ENCODE measurements around the gene OTOS.

The OTOS gene

GRCh38 chr2:240139666-240140393, 628 bp downstream of the OTOS start:
- Histone ChIP-seq H3K4me1 (ENCODE audit: control insufficient read depth in 1 of 2, insufficient read depth in 2 of 2, low read length in 2 of 2) (peaks cover 10 to 11% of the 10 kb centered on the region in 2 experiments), H3K14ac (ENCODE audit: low read length) (no peak overlapping the region), H3K79me2 (ENCODE audit: control insufficient read depth, insufficient read depth, low read length, poor library complexity) (peaks cover 10% of the 10 kb centered on the region), H2BK12ac (ENCODE audit: low read length) (no peak overlapping the region), H4K8ac (ENCODE audit: low read depth, low read length) (no peak overlapping the region), H3K4me2 (ENCODE audit: low read length) (no peak overlapping the region), H4K91ac (ENCODE audit: low read depth, low read length) (no peak overlapping the region), H3K9ac (ENCODE audit: low read length) (no peak overlapping the region), H3K4ac (ENCODE audit: low read depth, low read length) (no peak overlapping the region), H3K18ac (ENCODE audit: low read length) (no peak overlapping the region), H2AK5ac (ENCODE audit: low read length) (no peak overlapping the region), H2AFZ (ENCODE audit: insufficient read depth, low read length, poor library complexity) (no peak overlapping the region), H3K27me3 (ENCODE audit: insufficient read depth, low read length) (no peaks in the 10 kb centered on the region), H3K23ac (ENCODE audit: low read length) (no peak overlapping the region), H2BK120ac (ENCODE audit: insufficient read depth, low read length, poor library complexity) (no peak overlapping the region), H3K79me1 (ENCODE audit: low read length) (peaks cover 7% of the 10 kb centered on the region), H4K12ac (ENCODE audit: low read depth, low read length) (no peak overlapping the region), H3K36me3 (ENCODE audit: control insufficient read depth in 1 of 2, insufficient read depth in 2 of 2, low read length in 2 of 2) (no peaks in the 10 kb centered on the region), H3K4me3 (ENCODE audit: low read depth, low read length) (no peak overlapping the region), H3K27ac (ENCODE audit: low read depth, low read length) (no peak overlapping the region), H2BK5ac (ENCODE audit: low read depth, low read length, poor library complexity) (no peak overlapping the region), H3K9me3 (ENCODE audit: insufficient read depth, low read depth, low read length) (peaks cover 3% of the 10 kb centered on the region)
- WGBS (ENCODE audit: extremely low coverage, insufficient coverage, insufficient read length): no CpG with 5 or more reads among the region's 14 CpGs
- DNase-seq: no peak

- H3K79me2 ChIP-seq (ENCODE audit: control insufficient read depth, insufficient read depth, low read length, poor library complexity): peaks cover 10% of the 10 kb centered on the region
- H2BK12ac ChIP-seq (ENCODE audit: low read length): no peak overlapping the region
- peaks cover 7% of the 10 kb centered on the region for H3K79me1 ChIP-seq (ENCODE audit: low read length)
- no peak overlapping the region for H3K18ac ChIP-seq (ENCODE audit: low read length)
- no peak for DNase-seq
- no peak overlapping the region for H3K14ac ChIP-seq (ENCODE audit: low read length)
- peaks cover 12 to 14% of the 10 kb centered on the region in 2 experiments for H3K4me1 ChIP-seq (ENCODE audit: control insufficient read depth in 1 of 2, insufficient read depth in 2 of 2, low read length in 2 of 2)
- H3K4me3 ChIP-seq (ENCODE audit: low read depth, low read length): no peak overlapping the region
- H3K27me3 ChIP-seq (ENCODE audit: insufficient read depth, low read length): no peaks in the 10 kb centered on the region
- no peak overlapping the region for H2BK5ac ChIP-seq (ENCODE audit: low read depth, low read length, poor library complexity)
- no peak overlapping the region for H3K4ac ChIP-seq (ENCODE audit: low read depth, low read length)
- H3K9me3 ChIP-seq (ENCODE audit: insufficient read depth, low read depth, low read length): peaks cover 3% of the 10 kb centered on the region
- no peak overlapping the region for H4K91ac ChIP-seq (ENCODE audit: low read depth, low read length)
- H2AK5ac ChIP-seq (ENCODE audit: low read length): no peak overlapping the region
- no peak overlapping the region for H3K27ac ChIP-seq (ENCODE audit: low read depth, low read length)
- WGBS (ENCODE audit: extremely low coverage, insufficient coverage, insufficient read length): no CpG with 5 or more reads among the region's 15 CpGs
- H3K9ac ChIP-seq (ENCODE audit: low read length): no peak overlapping the region
- no peak overlapping the region for H2BK120ac ChIP-seq (ENCODE audit: insufficient read depth, low read length, poor library complexity)
- no peak overlapping the region for H3K4me2 ChIP-seq (ENCODE audit: low read length)
- no peak overlapping the region for H3K23ac ChIP-seq (ENCODE audit: low read length)
- no peak overlapping the region for H2AFZ ChIP-seq (ENCODE audit: insufficient read depth, low read length, poor library complexity)
- no peaks in the 10 kb centered on the region for H3K36me3 ChIP-seq (ENCODE audit: control insufficient read depth in 1 of 2, insufficient read depth in 2 of 2, low read length in 2 of 2)
- no peak overlapping the region for H4K12ac ChIP-seq (ENCODE audit: low read depth, low read length)
- H4K8ac ChIP-seq (ENCODE audit: low read depth, low read length): no peak overlapping the region
Observed at GRCh38 chr2:240139011-240139441, 1.4 kb downstream of the OTOS start.

GRCh38 chr2:240138254-240138984, 2.0 kb downstream of the OTOS start:
- WGBS (ENCODE audit: extremely low coverage, insufficient coverage, insufficient read length): no CpG with 5 or more reads among the region's 9 CpGs

GRCh38 chr2:240137596-240138253, 2.7 kb downstream of the OTOS start:
- Histone ChIP-seq H3K27me3 (ENCODE audit: insufficient read depth, low read length) (no peaks in the 10 kb centered on the region), H3K4me2 (ENCODE audit: low read length) (no peak overlapping the region), H2BK120ac (ENCODE audit: insufficient read depth, low read length, poor library complexity) (no peak overlapping the region), H3K79me1 (ENCODE audit: low read length) (peaks cover 7% of the 10 kb centered on the region), H4K91ac (ENCODE audit: low read depth, low read length) (no peak overlapping the region), H2AK5ac (ENCODE audit: low read length) (no peak overlapping the region), H2BK12ac (ENCODE audit: low read length) (no peak overlapping the region), H3K23ac (ENCODE audit: low read length) (no peak overlapping the region), H3K79me2 (ENCODE audit: control insufficient read depth, insufficient read depth, low read length, poor library complexity) (peaks cover 10% of the 10 kb centered on the region), H4K12ac (ENCODE audit: low read depth, low read length) (no peak overlapping the region), H3K27ac (ENCODE audit: low read depth, low read length) (no peak overlapping the region), H4K8ac (ENCODE audit: low read depth, low read length) (no peak overlapping the region), H2AFZ (ENCODE audit: insufficient read depth, low read length, poor library complexity) (no peak overlapping the region), H3K4me1 (ENCODE audit: control insufficient read depth in 1 of 2, insufficient read depth in 2 of 2, low read length in 2 of 2) (peaks cover 12 to 14% of the 10 kb centered on the region in 2 experiments), H3K18ac (ENCODE audit: low read length) (no peak overlapping the region), H3K9me3 (ENCODE audit: insufficient read depth, low read depth, low read length) (peaks cover 3% of the 10 kb centered on the region), H3K4me3 (ENCODE audit: low read depth, low read length) (no peak overlapping the region), H3K9ac (ENCODE audit: low read length) (no peak overlapping the region), H3K14ac (ENCODE audit: low read length) (no peak overlapping the region), H2BK5ac (ENCODE audit: low read depth, low read length, poor library complexity) (no peak overlapping the region), H3K4ac (ENCODE audit: low read depth, low read length) (no peak overlapping the region), H3K36me3 (ENCODE audit: control insufficient read depth in 1 of 2, insufficient read depth in 2 of 2, low read length in 2 of 2) (peaks cover 9% of the 10 kb centered on the region in 2 experiments)
- no CpG with 5 or more reads among the region's 19 CpGs for WGBS (ENCODE audit: extremely low coverage, insufficient coverage, insufficient read length)
- no peak for DNase-seq

More at GRCh38 chr2:240138254-240138984, 2.0 kb downstream of the OTOS start:
- Histone ChIP-seq H3K4me1 (ENCODE audit: control insufficient read depth in 1 of 2, insufficient read depth in 2 of 2, low read length in 2 of 2) (peaks cover 12 to 14% of the 10 kb centered on the region in 2 experiments), H3K36me3 (ENCODE audit: control insufficient read depth in 1 of 2, insufficient read depth in 2 of 2, low read length in 2 of 2) (peaks cover 4 to 5% of the 10 kb centered on the region in 2 experiments), H3K14ac (ENCODE audit: low read length) (no peak overlapping the region), H4K91ac (ENCODE audit: low read depth, low read length) (no peak overlapping the region), H3K27ac (ENCODE audit: low read depth, low read length) (no peak overlapping the region), H3K4me2 (ENCODE audit: low read length) (no peak overlapping the region), H3K79me1 (ENCODE audit: low read length) (peaks cover 7% of the 10 kb centered on the region), H4K12ac (ENCODE audit: low read depth, low read length) (no peak overlapping the region), H3K18ac (ENCODE audit: low read length) (no peak overlapping the region), H3K9ac (ENCODE audit: low read length) (no peak overlapping the region), H3K9me3 (ENCODE audit: insufficient read depth, low read depth, low read length) (peaks cover 3% of the 10 kb centered on the region), H2BK12ac (ENCODE audit: low read length) (no peak overlapping the region), H4K8ac (ENCODE audit: low read depth, low read length) (no peak overlapping the region), H3K23ac (ENCODE audit: low read length) (no peak overlapping the region), H2BK120ac (ENCODE audit: insufficient read depth, low read length, poor library complexity) (no peak overlapping the region), H2AFZ (ENCODE audit: insufficient read depth, low read length, poor library complexity) (no peak overlapping the region), H3K79me2 (ENCODE audit: control insufficient read depth, insufficient read depth, low read length, poor library complexity) (peaks cover 10% of the 10 kb centered on the region), H3K4ac (ENCODE audit: low read depth, low read length) (no peak overlapping the region), H3K4me3 (ENCODE audit: low read depth, low read length) (no peak overlapping the region), H2AK5ac (ENCODE audit: low read length) (no peak overlapping the region), H3K27me3 (ENCODE audit: insufficient read depth, low read length) (no peaks in the 10 kb centered on the region), H2BK5ac (ENCODE audit: low read depth, low read length, poor library complexity) (no peak overlapping the region)
- DNase-seq: no peak

All from trophoblast cell (in vitro differentiated cells and primary cell).